ENCODE data around the gene SLC28A2. TPM values are rescaled to one million over a fixed set of nuclear protein-coding genes. Genes with fewer than 3 reads are reported as not detected.
"Not testable (repeated sequence)": the region's sequence is repeated elsewhere in the genome, so short reads cannot be mapped to it uniquely, and the experiment has no call there.

SLC28A2 gene
- total RNA-seq, 3 donors from 2014 or later: 1.2 to 3.5 (median 2.6) TPM

DNA sequence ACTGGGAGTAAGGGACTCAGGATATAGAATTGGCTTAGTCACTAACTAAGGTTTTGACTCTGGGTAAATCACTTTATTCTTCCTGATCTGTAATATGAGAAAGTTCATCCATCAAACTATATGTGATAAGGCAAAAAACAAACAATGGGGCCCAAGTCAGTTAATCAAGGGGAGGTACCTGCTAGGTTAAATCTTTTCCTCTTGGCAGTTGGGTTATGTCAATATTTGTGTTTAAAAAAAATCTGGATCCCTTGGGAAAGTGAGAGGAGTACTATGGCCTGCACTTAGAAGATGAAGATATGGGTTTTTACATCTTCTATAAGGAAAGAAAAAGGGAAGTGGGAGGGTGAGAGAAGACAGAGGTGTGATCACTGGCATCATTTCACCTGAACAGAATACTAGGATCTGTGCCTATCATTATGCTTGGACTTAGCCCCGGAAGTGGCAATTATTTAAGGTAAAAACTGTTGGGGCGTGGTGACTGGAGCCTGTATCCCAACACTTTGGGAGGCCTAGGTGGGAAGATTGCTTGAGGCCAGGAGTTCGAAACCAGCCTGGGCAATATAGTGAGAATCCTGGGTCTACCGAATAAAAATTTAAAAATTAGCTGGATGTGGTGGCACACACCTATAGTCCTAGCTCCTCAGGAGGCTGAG is 2.8 kb upstream of the SLC28A2 start:
- DNase-seq: peak in 2 of 3 donors; percentile 41 to 76
- Histone ChIP-seq H3K36me3 (ENCODE audit: low read depth) (no peaks in the 10 kb centered on the region), H3K4me1 (ENCODE audit: low read depth) (no peaks in the 10 kb centered on the region), H3K4me3 (no peak overlapping the region), H3K9me3 (peaks cover 11% of the 10 kb centered on the region)
- TF ChIP-seq, protein P1, sequence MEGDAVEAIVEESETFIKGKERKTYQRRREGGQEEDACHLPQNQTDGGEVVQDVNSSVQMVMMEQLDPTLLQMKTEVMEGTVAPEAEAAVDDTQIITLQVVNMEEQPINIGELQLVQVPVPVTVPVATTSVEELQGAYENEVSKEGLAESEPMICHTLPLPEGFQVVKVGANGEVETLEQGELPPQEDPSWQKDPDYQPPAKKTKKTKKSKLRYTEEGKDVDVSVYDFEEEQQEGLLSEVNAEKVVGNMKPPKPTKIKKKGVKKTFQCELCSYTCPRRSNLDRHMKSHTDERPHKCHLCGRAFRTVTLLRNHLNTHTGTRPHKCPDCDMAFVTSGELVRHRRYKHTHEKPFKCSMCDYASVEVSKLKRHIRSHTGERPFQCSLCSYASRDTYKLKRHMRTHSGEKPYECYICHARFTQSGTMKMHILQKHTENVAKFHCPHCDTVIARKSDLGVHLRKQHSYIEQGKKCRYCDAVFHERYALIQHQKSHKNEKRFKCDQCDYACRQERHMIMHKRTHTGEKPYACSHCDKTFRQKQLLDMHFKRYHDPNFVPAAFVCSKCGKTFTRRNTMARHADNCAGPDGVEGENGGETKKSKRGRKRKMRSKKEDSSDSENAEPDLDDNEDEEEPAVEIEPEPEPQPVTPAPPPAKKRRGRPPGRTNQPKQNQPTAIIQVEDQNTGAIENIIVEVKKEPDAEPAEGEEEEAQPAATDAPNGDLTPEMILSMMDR (IDR thresholded peaks at IDR 0.05): no peak
- peak; percentile 94 for ATAC-seq
- intact Hi-C loops (cut with DNase I, micrococcal nuclease): no loop called here

GRCh38 chr15:45253330-45253729 is 1.3 kb downstream of the SLC28A2 start:
- Histone ChIP-seq H3K4me1 (ENCODE audit: low read depth) (no peaks in the 10 kb centered on the region), H3K36me3 (ENCODE audit: low read depth) (no peaks in the 10 kb centered on the region), H3K9me3 (no peaks in the 10 kb centered on the region), H3K4me3 (no peak overlapping the region)
- intact Hi-C loops (cut with DNase I, micrococcal nuclease): no loop called here
- ATAC-seq (no peak), DNase-seq (no peak)
- TF ChIP-seq, protein P1 (IDR thresholded peaks at IDR 0.05): no peak

GRCh38 chr15:45254405-45254804 is 2.4 kb downstream of the SLC28A2 start:
- no peak for ATAC-seq
- Histone ChIP-seq H3K36me3 (ENCODE audit: low read depth) (no peaks in the 10 kb centered on the region), H3K4me1 (ENCODE audit: low read depth) (no peaks in the 10 kb centered on the region), H3K4me3 (no peak overlapping the region), H3K9me3 (no peaks in the 10 kb centered on the region)
- intact Hi-C loops (cut with DNase I, micrococcal nuclease): no loop called here
- no peak for DNase-seq
- TF ChIP-seq, protein P1 (IDR thresholded peaks at IDR 0.05): no peak

DNA sequence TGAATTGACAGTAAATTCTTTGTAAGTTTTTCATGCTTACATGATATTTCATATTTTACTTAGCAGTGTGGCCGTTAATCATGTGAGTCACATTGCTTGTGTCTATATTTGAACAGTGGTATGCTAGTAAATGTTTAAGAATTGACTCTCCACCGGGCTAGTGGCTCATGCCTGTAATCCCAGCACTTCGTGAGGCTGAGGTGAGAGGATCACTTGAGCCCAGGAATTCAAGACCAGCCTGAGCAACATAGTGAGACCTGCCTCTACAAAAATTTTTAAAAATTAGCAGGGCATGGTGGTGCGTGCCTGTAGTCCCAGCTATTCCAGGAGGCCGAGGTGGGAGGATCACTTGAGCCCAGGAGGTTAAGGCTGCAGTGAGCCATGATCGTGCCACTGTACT is 2.8 kb downstream of the SLC28A2 start:
- DNase-seq; H3K4me1 ChIP-seq (ENCODE audit: low read depth); H3K9me3 ChIP-seq; H3K36me3 ChIP-seq (ENCODE audit: low read depth); intact Hi-C loops (cut with DNase I, micrococcal nuclease); H3K4me3 ChIP-seq: not testable (repeated sequence)
- peak; percentile 79 for ATAC-seq

DNA sequence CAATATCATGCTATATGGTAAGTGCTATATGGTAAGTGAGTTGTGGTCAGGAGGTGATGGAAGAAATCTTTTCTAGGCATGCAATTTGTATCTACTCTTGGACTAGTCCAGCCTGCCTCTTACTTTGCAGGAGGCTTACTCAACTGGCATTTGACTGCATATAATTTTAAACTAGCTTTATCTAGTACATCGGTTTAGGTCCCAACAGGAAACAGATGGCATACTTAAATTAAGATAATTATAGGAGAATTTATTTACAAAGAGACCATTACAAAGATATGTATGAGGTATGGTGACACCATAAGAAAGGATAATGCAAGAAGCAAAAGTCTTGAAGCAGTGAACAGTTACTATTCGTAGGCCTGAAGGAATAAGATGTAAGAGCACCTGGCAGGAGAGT is 7.8 kb downstream of the SLC28A2 start:
- TF ChIP-seq, protein P1 (IDR thresholded peaks at IDR 0.05): no peak
- H3K9me3 ChIP-seq: no peaks in the 10 kb centered on the region
- H3K4me1 ChIP-seq (ENCODE audit: low read depth): no peaks in the 10 kb centered on the region
- intact Hi-C loops (cut with DNase I, micrococcal nuclease): no loop called here
- no peak overlapping the region for H3K4me3 ChIP-seq
- ATAC-seq: no peak
- no peaks in the 10 kb centered on the region for H3K36me3 ChIP-seq (ENCODE audit: low read depth)
- no peak for DNase-seq

- Histone ChIP-seq H3K9me3 (no peaks in the 10 kb centered on the region), H3K36me3 (ENCODE audit: low read depth) (no peaks in the 10 kb centered on the region), H3K4me1 (ENCODE audit: low read depth) (no peaks in the 10 kb centered on the region), H3K4me3 (no peak overlapping the region)
- intact Hi-C loops (cut with DNase I, micrococcal nuclease): no loop called here
- DNase-seq: no peak
- TF ChIP-seq, protein P1 (IDR thresholded peaks at IDR 0.05): no peak
- ATAC-seq: no peak
Observed at GRCh38 chr15:45262906-45263461, 10.9 kb downstream of the SLC28A2 start.

All from mucosa of descending colon (tissue), 3 donors.